GM18505 (cell line): ENCODE results near the gene ZNF365.

ENCODE experiments used
- ATAC-seq: cut with Tn5 transposase; IDR thresholded peaks from one replicate; pipeline ENCODE4 v1.9.1; 2021; ENCODE audit not compliant: unreplicated experiment
- POLR2A ChIP-seq: IDR thresholded peaks from 4 replicates; pipeline ENCODE4 v1.6.1; 2011; ENCODE audit warnings: borderline replicate concordance; ENCODE audit not compliant: insufficient read depth, insufficient read length; ENCODE audit errors: extremely low read depth

The ZNF365 gene

GRCh38 chr10:62373995-62374861 is at the start of gene ZNF365:
Gene ZNF365 (plus strand): TSS chr10:62374369. CDS start chr10:62376194, 1,825 bp downstream.
- no peak for ATAC-seq
- TF ChIP-seq POLR2A, result no peak

GRCh38 chr10:62326176-62326575 is 48.0 kb upstream of the ZNF365 start:
- no peak for TF ChIP-seq POLR2A
- ATAC-seq, result no peak

- TF ChIP-seq POLR2A, result no peak
- ATAC-seq, result no peak
These were observed 46.3 kb upstream of the ZNF365 start for GRCh38 chr10:62327885-62328284.

GRCh38 chr10:62330213-62330612 is 44.0 kb upstream of the ZNF365 start:
- no peak for TF ChIP-seq POLR2A
- ATAC-seq, result no peak

GRCh38 chr10:62332406-62332805 is 41.8 kb upstream of the ZNF365 start:
- ATAC-seq, result no peak
- TF ChIP-seq POLR2A, result no peak

GRCh38 chr10:62333135-62333889 is 40.9 kb upstream of the ZNF365 start:
- ATAC-seq, result no peak
- no peak for TF ChIP-seq POLR2A

GRCh38 chr10:62333988-62334682 is 40.0 kb upstream of the ZNF365 start:
- no peak for TF ChIP-seq POLR2A

GRCh38 chr10:62335326-62335725 is 38.8 kb upstream of the ZNF365 start:
- TF ChIP-seq POLR2A, result no peak
- no peak for ATAC-seq

More at GRCh38 chr10:62333988-62334682, 40.0 kb upstream of the ZNF365 start:
- ATAC-seq, result no peak

GRCh38 chr10:62336404-62336803 is 37.8 kb upstream of the ZNF365 start:
- no peak for ATAC-seq
- TF ChIP-seq POLR2A, result no peak

- ATAC-seq, result no peak
- TF ChIP-seq POLR2A, result no peak
These were observed 32.8 kb upstream of the ZNF365 start for GRCh38 chr10:62341419-62341818.

GRCh38 chr10:62343000-62343399 is 31.2 kb upstream of the ZNF365 start:
- no peak for TF ChIP-seq POLR2A
- ATAC-seq, result no peak

GRCh38 chr10:62348029-62348428 is 26.1 kb upstream of the ZNF365 start:
- TF ChIP-seq POLR2A, result no peak
- no peak for ATAC-seq

- TF ChIP-seq POLR2A, result no peak
- no peak for ATAC-seq
These were observed 21.7 kb upstream of the ZNF365 start for GRCh38 chr10:62352356-62352970.
